GM18508 (cell line): ENCODE measurements around the gene RACK1.
A peak's percentile ranks its signal among the peaks of the same experiment; 100 is the strongest.
"Not testable (repeated sequence)": the region's sequence is repeated elsewhere in the genome, so short reads cannot be mapped to it uniquely, and the experiment has no call there.

Experiments
- ATAC-seq: cut with Tn5 transposase; IDR thresholded peaks from one replicate; pipeline ENCODE4 v1.9.1; 2021; ENCODE audit warnings: moderate number of reproducible peaks; ENCODE audit not compliant: insufficient read depth, unreplicated experiment

Gene RACK1

DNA sequence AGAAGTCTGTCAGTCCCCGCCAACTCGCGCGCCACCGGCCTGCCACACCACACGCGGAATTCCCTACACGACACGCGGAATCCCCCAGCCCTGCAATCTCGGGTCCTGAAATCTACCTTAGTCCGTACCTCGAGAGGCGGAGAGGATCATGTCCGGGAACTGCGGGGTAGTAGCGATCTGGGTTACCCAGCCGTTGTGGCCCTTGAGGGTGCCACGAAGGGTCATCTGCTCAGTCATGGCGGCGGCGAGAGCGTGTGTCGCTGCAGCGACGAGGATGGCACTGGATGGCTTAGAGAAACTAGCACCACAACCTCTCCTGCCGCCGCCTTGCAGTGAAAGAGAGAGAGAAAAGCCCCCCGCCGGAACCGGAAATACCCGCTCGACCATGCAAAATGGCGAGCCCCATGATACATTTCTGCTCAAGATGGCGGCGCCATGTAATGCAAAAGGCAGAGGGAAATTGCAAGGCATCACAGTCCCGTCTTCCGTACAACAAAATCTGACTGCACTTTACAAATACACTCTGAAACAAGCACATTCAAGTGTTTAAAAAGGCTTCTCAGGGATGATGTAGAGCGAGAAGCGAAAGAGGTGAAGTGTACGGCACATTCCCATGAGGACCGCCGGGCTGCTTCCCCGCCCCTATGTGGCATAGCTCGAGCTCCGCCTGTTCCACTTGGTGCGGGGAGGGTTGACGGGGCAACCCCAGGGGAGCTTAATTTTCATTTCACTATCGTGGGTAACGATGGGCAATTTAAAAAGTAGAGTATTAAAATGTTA, at the start of gene RACK1:
Gene RACK1, minus strand, starts transcription at position 343 of the 780 bp plus-strand sequence. Its CDS starts 106 bp downstream, at position 237.
- peak; percentile 35 for ATAC-seq

DNA sequence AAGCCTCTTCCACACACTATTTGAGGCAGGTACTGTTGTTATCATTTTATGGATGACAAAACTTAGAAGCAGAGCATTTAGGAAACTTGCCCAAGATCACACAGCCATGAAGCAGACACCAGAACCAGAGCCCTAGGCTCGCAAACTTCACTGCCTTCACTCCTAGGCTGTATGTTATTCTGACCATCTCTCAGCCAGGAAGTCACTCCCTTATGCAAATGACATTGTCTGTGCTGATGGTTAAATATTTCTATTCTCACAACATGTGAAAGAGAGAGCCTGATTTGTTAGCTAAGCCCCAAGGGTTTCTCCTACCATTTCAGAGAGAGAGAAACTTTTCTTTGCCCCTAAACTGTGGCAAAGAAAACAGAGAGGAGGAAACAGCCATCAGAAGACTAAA, 43.6 kb upstream of the RACK1 start:
- ATAC-seq = not testable (repeated sequence)

DNA sequence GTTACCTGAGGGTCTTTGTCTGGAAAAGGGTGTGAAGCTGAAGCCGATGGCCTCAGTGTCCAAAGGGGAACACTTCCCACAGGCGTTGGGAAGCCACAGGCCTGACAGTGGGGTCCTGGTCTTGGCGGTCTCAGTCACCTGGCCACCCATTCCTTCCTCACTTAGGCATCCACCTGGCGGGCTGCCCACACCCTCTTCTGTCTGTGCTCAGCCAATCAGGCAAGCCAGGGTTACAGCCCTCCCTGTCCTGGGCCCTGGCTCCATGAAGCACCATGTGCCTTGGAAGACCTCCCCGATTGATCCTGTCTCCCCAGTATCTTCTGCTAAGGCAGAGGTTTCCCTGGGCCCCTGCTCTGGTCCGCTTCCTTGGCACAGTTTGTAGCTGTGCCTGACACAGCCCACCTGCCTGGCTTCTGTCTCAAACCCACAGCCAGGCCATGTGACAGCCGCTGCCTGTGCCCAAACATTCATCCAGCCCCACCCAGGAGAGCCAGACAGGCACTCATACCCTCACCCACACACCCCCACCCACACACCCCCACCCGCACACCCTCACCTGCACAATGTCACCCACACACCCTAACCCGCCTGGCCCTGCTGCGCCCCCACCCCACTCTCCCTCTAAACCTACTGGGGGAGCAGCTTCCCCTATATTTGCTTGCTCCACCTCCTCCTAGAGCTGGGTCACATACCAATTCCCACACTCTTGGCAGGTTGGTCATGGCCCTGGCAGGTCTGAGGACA, 42.4 kb upstream of the RACK1 start:
- ATAC-seq = not testable (repeated sequence)

DNA sequence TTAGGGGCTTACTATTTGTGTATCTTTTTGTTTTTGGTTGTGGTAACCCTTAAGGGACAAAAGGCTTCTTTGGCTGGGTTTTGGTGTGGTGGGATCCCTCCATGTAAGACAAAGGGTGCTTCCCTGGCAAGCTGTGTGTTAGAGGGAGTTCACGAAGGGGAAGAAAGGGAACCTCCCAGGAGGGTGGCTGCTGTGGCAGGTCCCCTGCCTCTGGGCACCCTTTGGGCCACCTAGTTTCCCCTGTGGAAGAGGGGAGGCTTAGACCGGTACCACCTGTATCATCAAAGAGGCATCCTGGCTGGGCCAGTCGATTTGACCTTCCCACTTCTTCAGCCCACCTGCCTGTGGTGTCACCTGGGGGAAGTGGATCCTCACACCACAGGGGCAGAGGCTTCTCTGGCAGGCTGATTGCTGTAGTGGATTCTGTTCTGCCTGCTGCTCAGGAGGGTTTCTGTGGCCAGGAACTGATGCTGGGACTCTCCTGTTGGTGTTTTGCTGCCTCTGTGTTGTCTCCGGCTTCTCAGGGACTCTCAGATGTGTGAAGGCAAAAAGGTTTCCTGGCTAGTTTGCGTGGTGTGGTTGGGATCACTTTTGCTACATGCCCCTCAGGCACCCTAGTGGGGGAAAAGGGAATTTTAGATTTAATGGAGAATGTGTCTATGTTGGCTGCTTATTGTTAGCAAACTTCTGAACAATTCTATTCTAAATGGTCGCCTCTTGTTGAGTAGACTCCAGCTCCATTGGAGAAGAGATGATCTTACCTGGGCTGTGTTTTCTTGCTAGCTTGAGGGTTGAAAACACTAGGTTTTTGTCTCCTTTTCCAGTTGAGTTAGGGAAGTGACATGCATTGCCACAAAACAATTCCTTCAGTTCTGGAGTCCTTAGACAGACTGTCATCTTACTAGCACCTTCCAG, 40.4 kb upstream of the RACK1 start:
- ATAC-seq = not testable (repeated sequence)

DNA sequence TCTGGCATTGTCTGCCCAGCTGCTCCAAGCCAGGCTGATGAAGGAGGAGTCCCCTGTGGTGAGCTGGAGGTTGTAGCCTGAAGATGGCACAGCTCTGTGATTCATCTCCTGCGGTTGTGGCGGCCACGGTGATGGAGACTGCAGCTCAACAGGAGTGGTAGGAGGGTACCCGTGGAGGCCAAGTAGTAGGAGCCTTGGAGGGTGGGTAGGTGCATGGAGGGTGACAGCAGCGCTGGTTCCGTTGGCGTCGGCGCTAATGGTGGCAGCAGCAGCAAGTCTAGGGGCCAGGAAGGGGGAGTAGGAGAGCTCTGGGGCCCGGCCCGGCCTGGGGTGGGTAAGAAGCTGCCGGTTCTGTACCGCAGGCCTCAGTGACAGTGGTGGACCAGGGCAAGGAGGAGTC, 39.6 kb upstream of the RACK1 start:
- no peak for ATAC-seq

DNA sequence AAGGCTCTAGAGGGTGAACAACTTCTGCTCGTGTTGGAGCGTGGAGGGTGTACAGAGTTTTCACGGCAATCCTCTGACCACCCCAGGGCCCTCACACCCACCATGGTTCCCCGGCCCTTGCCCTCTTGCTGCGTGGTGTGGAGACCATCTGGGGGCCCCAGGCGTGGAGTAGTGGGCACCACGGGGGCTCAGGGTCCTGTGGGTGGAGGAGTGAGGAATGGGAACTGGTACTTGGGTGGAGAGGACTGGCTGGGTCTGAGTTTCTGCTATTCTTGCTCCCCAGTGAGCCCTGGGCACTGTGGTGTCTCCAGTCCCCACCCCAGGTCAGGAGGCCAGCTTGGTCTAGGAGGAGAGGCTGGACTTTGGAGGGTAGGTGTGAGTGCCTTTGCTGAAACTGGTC, 39.2 kb upstream of the RACK1 start:
- no peak for ATAC-seq

DNA sequence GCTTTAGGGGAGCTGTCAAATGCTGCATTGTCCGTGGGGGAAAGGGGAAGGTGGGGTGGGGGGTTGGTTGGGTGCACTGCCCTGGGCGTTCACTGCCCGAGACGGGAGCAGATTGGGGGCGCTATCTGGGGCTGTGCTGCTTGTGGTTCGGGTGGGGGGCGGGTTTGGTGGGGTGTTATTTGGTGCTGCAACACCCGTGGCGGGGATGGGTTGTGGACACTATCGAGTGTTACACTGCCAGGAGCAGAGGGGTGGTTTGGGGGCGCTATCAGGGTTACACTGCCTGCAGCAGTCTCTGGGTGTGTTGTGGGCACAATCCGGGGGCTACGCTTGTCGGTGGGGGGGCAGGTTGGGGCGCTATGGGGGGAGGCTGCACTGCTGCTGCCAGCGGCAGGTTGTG, 38.7 kb upstream of the RACK1 start:
- ATAC-seq = not testable (repeated sequence)

DNA sequence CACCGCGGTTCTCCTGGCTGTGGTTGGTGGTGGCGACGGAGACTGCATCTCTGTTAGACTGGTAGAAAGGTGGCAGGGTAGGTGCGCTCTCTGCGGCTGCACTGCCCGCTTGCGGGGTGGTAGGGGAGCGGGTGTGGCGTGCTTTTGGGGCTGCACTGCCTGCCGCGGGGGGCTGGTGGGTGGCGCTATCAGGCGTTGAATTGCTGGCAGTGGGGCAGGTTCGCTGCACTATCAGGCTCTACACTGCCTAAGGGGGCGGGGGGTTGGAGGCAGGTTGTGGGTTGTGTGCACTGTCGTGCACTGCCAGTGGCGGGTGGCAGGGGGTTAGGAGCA, 38.2 kb upstream of the RACK1 start:
- ATAC-seq = no peak

DNA sequence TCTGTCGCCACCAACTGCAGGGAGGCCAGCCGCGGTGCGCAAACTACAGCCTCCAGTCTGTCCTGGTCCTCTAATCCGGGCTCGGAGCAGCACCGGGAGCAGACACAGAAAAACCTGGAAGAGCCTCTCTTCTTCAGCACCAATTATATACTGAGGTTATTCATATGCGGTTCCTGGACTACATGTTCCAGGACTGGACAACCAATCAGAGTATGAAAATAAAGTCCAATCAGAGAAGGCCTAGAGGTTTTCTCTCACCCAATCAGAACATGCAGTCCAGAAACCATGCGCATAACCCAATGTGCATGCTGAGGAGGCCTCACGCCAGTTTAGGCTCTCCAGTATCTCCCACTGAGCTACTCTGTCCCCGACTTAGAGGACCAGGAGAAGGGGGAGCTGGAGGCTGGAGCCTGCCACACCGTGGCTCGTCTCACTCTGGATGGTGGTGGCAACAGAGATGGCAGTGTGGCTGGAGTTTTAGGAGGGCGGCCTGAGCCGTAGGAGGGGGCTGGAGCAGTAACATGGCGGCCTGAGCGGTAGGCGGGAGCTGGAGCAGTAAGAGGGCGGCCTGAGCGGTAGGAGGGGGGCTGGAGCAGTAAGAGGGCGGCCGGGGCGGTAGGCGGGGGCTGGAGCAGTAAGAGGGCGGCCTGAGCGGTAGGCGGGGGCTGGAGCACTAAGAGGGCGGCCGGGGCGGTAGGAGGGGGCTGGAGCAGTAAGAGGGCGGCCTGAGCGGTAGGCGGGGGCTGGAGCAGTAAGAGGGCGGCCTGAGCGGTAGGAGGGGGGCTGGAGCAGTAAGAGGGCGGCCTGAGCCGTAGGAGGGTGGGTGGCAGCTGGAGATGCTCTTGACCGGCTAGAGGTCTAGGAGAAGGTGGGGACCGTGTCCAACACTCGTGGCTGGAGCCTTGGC, 37.6 kb upstream of the RACK1 start:
- no peak for ATAC-seq

DNA sequence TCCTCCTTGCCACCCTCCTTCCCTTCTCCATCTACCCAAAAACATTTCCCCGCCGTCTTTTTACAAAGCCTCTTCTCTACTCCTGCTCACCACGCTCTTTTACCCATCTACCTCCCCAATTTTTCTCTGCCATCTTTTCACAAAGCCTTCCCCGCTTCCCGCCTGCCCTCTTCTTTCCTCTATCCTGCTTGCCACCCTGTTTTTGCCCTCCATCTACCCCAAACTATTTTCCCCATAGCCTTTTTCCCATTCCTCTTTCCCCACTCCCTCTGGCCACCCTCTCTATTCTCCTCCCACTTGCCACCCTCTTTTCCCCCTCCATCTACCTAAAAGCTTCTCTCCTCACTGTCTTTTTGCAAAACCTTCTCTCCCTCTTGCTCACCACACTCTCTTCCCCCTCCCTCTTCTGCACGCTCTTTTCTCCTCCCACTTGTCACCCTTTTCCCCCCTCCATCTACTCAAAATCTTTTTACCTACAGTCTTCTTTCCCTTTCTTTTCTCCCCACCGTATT, 36.6 kb upstream of the RACK1 start:
- ATAC-seq = no peak

DNA sequence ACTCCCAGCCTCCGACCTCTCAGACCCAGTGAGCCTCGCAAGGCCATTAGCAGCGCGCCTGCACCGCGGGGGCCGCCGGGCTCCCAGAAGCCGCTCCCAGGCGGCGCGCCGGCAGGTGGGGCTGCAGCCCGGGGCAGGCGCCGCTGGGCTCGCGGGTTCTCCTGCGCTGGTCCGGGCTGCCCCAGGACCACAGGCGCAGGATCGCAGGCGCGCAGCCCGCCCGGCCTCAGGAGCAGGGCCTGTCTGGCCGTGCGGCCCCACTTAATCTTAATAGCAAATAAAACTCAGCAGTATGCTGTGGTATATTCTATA, 29.7 kb upstream of the RACK1 start:
- not testable (repeated sequence) for ATAC-seq

DNA sequence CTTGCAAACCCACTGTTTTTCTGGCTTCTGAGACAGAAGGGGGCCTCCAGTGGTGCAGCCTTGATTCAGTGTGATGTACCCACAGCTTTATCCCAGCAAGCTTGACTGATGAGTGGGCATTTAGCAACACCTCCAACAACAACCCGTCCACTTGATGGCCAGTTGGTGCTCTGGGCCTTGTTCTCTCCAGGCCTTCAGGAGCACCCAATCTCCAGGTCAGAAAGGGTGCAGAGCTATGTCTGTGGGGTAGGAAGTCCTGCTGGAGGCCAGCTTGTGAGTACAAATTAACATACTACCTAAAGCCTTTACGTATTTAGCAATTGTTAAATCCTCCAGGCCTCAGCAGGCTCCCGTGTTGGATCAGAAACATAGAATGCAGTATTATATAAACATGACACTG, 27.4 kb upstream of the RACK1 start:
- ATAC-seq = no peak

DNA sequence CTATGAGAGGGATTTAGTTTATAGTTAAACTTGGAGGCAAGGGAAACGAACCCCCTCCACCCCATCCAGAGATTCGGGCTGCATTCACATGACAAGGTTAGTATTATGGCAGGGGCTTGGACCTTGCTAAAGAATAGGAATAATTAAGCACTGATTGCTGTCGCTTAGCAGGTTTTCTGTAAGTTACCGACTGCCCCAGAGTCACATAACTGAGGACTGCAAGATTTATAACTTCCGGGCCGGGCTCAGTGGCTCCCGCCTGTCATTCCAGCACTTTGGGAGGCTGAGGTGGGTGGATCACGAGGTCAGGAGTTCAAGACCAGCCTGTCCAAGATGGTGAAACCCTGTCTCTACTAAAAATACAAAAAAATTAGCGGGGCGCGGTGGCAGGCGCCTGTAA, 24.2 kb upstream of the RACK1 start:
- not testable (repeated sequence) for ATAC-seq

DNA sequence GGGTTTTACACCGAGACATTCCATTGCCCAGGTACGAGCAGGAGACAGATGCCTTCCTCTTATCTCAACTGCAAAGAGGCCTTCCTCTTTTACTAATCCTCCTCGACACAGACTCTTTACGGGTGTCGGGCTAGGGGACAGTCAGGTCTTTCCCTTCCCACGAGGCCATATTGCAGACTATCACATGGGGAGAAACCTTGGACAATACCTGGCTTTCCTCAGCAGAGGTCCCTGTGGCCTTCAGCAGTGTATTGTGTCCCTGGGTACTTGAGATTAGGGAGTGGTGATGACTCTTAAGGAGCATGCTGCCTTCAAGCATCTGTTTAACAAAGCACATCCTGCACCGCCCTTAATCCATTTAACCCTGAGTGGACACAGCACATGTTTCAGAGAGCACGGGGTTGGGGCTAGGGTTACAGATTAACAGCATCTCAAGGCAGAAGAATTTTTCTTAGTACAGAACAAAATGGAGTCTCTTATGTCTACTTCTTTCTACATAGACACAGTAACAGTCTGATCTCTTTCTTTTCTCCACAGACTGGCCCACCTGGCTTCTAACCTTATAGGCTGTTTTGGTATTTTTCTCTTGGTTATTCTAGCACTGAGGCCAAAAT, 23.7 kb upstream of the RACK1 start:
- not testable (repeated sequence) for ATAC-seq

DNA sequence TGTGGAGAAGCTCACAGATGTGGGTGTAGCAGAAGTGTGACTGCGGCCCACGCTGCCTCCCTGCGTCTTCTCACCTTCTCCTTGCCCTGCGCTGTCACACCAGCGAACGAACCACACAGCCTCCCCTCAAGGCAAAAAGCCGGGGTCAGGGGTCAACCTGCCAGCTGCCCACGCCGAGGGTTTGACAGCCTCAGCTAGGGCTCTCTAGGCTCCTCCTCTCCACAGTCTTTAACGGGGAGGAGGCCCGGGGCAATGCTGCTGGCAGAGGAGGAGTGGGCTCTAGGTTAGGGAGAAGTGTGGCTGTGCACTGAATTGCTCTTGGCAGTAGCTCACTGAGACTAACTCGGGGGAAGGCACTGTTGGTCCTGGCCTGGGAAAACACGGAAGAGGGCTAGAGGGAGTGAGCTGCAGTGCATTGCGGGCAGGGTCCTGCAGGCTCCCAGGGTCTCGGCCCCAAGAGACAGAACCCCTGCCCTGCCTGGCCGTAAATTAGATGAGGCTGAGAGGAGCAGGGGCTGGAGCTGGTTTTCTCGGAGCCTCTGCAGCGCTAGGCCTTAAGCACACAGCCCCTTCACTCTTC, 21.5 kb upstream of the RACK1 start:
- ATAC-seq = no peak

DNA sequence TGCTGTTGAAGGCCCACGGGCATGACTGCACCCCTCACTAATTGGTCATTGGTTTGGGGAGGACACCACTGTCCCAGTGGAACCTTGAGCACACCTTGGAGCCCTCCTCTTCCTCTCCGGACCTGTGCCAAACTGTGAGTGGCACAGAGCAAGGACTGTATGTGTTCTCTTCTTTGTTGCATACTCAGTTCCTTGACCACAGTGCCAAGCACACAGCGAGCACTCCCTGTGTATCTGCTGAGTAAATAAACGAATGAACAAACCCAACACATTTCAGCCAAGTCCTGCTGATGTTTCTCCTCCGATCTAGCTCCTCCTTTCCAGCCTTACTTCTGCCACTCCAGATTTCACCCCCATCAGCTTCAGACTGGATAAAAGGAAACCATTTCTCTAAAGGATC, 19.9 kb upstream of the RACK1 start:
- no peak for ATAC-seq

DNA sequence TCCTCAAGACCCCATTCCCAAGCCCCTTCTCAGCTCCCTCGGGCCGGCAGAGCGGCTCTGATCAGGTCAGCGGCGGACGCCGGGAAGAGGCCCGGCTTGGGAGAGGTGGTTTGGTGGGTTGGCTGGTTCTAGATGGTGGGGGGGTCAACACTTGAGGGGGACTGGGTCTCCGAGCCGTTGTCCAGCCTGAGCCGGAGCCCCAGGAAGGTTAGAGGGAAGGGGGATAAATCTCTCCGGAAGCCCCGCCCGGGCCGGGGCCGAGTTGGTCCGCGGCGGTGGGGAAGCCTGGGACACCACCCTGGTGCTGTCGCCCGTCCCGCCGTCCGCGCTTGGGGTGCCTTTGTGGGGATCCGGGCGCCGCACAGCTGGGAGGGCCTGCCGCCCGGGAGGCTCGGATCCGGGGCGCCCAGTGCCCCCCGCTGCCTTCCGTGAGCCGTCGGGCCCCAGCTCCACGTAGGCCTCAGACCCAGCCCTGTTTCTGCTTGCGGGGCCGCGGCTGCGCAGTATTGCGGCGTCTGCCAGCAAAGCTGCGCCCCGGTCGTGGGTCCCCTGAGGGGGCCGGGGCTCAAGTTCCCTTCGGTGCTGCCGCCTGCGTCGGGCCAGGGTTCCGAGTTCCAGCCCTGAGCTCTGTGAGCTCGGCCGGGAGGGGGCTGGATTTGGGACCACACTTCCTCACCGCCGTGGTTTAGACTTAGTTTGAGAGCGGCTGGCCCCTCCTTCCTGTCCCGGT, 17.8 kb upstream of the RACK1 start:
- peak; percentile 39 for ATAC-seq

DNA sequence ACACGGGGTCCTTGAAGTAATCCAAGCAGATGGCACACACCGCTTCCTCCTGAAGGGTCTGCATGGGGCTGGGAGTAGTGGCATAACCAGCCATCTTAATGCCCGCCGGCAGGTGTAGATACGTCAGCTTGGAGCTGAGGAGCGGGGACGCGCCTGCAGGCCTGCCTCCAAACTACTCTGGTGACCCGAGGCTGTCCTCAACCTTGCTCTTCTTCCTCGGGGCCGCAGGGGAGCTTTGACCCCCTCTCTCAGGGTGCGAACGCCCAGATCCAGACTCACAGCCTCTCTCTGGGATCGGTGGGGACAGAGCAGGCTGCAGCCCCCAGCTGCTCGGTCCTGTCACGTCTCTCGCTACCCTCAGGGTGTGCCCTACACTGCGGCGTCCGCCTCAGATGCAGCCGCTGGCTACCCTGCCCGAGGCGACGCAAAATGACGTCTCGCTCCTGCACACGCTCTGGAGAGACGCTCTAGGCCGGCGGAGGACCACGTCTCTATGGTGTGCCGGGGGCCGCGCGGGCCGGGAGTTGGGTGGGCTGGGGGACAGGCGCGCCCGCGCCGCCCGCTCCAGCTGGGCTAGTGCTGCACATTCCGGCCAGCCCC, 17.1 kb upstream of the RACK1 start, which contains the start of gene TRIM52:
Gene TRIM52, minus strand, starts transcription at position 424 of the 600 bp plus-strand sequence. Its CDS starts 330 bp downstream, at position 94.
- ATAC-seq = peak; percentile 69
